NB4 (cell line): Measurements from ENCODE around the gene CDK17.

ENCODE experiments used
- DNase-seq: peaks from one replicate; pipeline ENCODE4 v3.0.0; 2010; ENCODE audit warnings: low read depth
- H3K4me3 ChIP-seq: one replicate; pipeline ENCODE4 v1.5.1; 2011; ENCODE audit warnings: mild to moderate bottlenecking, low read depth, low read length, moderate library complexity
- MYC ChIP-seq: IDR thresholded peaks from 2 replicates; pipeline ENCODE4 v1.6.1; 2011; ENCODE audit warnings: low read depth, low read length
- POLR2A ChIP-seq: IDR thresholded peaks from 2 replicates; pipeline ENCODE4 v1.6.1; 2011; ENCODE audit warnings: mild to moderate bottlenecking; ENCODE audit not compliant: insufficient read length; ENCODE audit errors: extremely low read depth
- TF ChIP-seq, protein P1 (sequence below): IDR thresholded peaks from one replicate; pipeline ENCODE4 v1.5.1; 2012; ENCODE audit warnings: low read depth, low read length
- TF ChIP-seq, protein P2 (sequence below): IDR thresholded peaks from 2 replicates; pipeline ENCODE4 v1.6.1; 2011; ENCODE audit warnings: low read depth, low read length

Gene CDK17

DNA sequence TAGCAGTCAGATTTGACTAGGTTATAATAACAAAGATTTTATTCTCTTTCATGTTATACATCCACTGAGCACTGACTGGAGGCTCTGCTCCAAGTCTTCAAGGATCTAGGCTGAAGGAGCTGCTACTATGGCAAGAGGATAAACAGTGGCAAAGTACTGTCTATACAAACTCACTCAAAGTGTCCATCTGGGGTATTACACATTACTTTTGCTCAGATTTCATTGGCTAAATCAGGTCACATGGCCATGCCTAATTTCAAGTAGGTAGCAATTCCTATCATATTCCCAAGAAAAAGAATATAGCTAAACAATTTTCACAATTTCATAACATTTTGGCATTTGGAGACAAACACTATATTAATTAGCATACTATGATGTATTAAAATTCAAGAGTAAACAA, 40.9 kb downstream of the CDK17 start:
- no peak for TF ChIP-seq MYC
- TF ChIP-seq, protein P1, sequence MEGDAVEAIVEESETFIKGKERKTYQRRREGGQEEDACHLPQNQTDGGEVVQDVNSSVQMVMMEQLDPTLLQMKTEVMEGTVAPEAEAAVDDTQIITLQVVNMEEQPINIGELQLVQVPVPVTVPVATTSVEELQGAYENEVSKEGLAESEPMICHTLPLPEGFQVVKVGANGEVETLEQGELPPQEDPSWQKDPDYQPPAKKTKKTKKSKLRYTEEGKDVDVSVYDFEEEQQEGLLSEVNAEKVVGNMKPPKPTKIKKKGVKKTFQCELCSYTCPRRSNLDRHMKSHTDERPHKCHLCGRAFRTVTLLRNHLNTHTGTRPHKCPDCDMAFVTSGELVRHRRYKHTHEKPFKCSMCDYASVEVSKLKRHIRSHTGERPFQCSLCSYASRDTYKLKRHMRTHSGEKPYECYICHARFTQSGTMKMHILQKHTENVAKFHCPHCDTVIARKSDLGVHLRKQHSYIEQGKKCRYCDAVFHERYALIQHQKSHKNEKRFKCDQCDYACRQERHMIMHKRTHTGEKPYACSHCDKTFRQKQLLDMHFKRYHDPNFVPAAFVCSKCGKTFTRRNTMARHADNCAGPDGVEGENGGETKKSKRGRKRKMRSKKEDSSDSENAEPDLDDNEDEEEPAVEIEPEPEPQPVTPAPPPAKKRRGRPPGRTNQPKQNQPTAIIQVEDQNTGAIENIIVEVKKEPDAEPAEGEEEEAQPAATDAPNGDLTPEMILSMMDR: no peak
- TF ChIP-seq, protein P2, sequence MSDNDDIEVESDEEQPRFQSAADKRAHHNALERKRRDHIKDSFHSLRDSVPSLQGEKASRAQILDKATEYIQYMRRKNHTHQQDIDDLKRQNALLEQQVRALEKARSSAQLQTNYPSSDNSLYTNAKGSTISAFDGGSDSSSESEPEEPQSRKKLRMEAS: no peak
- TF ChIP-seq POLR2A: no peak
- peak; percentile 20 for DNase-seq
- H3K4me3 ChIP-seq: no peak overlapping the region

DNA sequence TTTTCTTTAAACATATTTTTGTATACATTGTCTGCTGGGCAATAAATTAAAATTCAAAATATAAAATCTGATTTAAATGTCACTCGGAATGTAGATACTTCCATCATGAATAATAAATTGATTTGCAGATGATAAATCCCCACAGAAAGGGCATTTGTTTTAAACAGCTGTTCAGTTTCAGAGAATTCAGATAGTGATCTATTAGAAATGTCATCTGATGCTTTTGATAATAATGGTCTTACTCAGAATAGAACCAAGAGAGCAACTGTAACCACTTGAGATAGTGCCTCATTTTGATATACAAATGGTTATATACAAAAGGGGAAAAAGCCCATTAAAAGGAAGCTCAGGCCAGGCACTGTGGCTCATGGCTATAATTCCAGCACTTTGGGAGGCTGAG, 43.4 kb downstream of the CDK17 start:
- H3K4me3 ChIP-seq: no peak overlapping the region
- TF ChIP-seq, protein P2: no peak
- no peak for DNase-seq

DNA sequence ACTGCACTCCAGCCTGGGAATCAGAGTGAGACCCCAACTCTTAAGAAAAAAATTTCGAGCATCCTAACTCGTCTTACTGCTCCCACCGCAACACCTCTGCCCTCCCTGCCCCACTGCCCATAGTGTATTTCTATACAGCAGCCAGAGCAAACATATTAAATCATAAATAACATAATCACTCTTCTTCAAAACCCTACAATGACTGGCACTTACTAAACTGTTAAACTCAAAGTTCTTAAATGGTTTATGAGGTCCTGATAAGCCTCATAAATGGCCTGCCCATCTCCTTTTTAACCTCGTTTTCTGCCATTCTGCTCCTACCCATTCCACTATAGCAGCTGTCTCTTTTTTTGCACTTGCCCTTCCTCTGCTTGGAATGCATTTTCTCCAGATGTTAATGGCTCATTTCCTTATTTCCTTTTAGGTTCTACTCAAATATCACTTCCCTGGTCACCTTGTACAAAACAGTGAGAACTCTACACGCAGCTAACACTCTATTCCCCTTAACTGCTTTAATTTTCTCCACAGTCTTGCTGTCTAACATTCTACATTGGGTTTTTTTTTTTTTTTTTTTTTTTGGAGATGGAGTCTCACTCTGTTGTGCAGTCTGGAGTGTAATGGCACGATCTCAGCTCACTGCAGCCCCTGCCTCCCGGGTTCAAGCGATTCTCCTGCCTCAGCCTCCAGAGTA, 45.2 kb downstream of the CDK17 start:
- no peak for DNase-seq
- no peak overlapping the region for H3K4me3 ChIP-seq
- TF ChIP-seq, protein P1: no peak
- no peak for TF ChIP-seq MYC
- TF ChIP-seq, protein P2: no peak

DNA sequence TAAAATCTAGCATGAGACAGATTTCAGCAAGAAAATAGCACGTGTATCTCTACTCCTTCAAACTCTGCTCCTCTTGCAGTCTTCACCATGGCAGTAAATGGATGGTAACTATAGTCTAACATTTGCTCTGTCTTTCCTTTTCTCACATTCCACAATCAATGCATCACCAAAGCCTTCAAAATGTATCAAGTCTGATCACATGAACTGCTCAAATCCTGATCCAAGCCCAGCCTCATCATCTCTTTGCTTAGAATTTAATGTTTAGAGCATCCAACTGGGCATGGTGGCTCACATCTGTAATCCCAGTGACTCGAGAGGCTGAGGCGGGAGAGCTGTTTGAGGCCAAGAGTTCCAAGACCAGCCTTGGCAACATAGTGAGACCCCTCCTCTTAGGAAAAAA, 45.9 kb downstream of the CDK17 start:
- no peak for DNase-seq
- H3K4me3 ChIP-seq: no peak overlapping the region
- TF ChIP-seq, protein P1: no peak
- TF ChIP-seq POLR2A (no peak), MYC (no peak)
- TF ChIP-seq, protein P2: no peak

DNA sequence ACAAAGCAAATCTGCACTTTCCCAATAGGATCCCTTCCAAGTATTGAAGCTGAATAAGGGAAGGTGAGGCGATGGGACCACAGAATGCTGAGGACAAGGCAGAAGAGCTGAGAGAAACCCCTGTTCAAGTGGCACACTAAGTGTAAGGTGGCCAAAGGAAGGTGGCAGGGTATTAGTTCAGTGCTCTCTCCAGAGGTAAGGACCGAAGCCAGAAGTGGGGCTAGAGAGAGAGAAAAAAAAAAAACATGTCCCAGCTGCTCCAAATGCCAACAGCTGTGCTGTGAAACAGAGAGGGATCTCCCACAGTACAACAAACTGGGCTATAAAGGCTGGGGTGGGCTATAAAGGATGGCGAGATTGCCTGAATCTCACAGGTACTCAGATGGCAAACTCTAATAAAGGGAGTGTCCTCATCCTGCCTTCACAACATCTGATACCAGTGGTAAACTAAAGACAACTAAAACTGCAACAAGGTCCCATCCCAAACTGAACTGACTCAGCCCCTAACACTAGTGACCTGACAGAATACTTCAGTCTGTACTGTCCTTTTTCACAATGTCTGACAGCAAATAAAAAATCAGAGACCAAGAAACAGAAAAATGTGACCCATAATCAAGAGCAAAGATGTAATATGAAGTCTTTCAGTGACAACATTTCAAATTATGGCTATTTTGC, 47.9 kb downstream of the CDK17 start:
- no peak for DNase-seq
- H3K4me3 ChIP-seq: no peak overlapping the region
- TF ChIP-seq, protein P1: no peak
- TF ChIP-seq MYC: no peak
- TF ChIP-seq, protein P2: no peak
- TF ChIP-seq POLR2A: no peak

DNA sequence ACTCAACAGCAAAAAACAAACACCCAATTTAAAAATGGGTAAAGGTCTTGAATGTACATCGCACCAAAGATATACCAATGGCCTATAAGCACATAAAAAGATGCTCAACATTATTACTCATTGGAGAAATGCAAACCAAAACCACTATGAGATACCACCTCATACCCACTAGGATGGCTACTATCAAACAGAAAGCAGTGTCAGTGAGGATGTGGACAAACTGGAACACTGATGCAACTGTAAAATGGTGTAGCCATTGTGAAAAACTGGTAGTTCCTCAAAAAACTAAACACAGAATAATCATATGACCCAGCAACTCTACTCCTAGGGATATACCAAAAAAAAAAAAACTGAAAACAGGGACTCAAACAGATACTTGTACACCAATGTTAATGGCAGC, 49.3 kb downstream of the CDK17 start:
- H3K4me3 ChIP-seq: no peak overlapping the region
- TF ChIP-seq MYC (no peak), POLR2A (no peak)
- TF ChIP-seq, protein P2: no peak
- TF ChIP-seq, protein P1: no peak
- peak; percentile 78 for DNase-seq
